Effector CD8-positive, alpha-beta T cell (primary cell): ENCODE measurements around the gene NCKAP5.

ENCODE experiments used
- DNase-seq: peaks from one replicate; lab custom pipeline; 2025; lab: John Stamatoyannopoulos, UW
- total RNA-seq, 4 experiments: gene quantifications; one replicate each; lab custom pipeline; 2026; lab: John Stamatoyannopoulos, UW

NCKAP5 gene
- 0 to 0.09 (median 0) reads per million in 4 experiments for total RNA-seq

DNA sequence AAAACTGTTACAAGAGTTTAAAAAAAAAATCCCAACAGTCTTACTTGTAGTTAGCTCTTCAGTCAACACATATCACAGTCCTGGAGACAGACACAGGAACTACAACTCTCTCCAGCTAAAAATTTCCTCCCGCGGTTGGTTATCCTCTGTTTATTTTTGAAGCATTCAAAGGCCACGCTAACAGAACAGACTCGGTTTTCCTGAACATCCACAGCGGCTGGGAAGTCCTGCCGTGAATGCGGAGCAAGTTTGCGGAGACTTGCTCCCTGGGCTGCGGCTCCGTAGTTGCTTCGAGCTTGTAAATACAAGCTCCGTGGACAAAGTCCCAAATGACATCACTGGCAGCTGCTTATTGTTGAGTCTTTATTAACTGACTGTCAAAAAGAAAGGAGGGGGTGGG is at the start of gene NCKAP5:
Gene NCKAP5 (minus strand): TSS at position 292 of the 400 bp plus-strand sequence. CDS start 50,937 bp downstream, outside the sequence.
- DNase-seq: no peak

- DNase-seq: no peak
Observed at GRCh38 chr2:133609664-133610063, 41.4 kb upstream of the NCKAP5 start.

DNA sequence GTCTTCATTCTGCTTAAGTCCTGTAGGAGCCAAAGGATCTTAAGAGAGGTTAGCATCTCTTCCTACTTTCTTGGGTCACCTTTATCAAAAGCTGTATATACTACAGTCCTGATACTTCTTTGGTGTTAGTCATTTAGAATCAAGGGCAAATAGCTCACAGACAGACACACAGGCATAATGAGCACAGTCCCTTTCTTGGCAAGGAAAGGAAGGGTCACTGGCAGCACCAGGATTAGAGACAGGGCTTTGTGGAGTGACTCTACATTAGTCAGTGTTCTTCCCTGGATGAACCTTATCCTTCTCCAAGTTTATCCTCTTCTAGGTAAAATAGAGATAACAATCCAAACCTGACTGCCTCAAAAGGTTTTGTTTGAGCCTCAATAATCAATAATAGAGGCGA is 40.0 kb upstream of the NCKAP5 start:
- DNase-seq: no peak

DNA sequence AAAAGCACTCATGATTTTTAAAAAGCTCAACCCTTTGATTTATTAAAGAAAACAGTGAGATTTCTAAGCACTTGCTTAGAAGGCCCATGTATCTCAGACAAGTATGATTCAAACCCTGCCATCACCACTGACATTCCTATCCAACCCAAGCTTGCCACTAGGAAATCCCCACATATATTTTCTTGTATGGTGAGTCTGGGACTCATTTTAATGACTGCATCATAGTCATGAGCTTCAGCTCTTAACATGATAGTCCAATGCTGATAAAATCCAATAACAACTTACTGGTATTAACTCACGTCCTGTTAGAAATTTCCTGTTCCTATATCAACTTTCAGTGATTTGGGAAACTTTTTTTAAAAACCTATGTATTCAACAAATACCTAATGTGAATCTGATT is 39.4 kb upstream of the NCKAP5 start:
- no peak for DNase-seq

DNA sequence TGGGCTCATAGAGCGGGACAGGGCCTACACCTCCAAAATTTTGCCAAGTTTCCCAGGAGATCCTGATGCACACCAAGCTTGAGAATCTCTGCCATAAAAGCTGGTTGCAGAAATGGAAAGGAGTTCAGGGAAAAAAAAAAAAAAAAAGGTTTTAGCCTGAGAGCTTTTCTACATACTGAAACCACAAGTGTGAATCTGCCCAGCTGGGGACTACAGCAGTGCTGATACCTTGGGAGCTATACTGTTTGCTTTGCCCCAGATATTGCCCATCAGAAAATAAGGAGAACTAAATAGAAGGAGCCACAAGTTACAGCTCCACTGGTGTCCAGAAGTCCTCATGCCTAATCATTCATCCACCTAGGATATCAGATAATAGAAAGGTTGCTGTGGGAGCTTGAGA is 38.4 kb upstream of the NCKAP5 start:
- no peak for DNase-seq

- DNase-seq: no peak
Observed at GRCh38 chr2:133605766-133606137, 37.5 kb upstream of the NCKAP5 start.

- DNase-seq: no peak
Observed at GRCh38 chr2:133605011-133605765, 36.9 kb upstream of the NCKAP5 start.

DNA sequence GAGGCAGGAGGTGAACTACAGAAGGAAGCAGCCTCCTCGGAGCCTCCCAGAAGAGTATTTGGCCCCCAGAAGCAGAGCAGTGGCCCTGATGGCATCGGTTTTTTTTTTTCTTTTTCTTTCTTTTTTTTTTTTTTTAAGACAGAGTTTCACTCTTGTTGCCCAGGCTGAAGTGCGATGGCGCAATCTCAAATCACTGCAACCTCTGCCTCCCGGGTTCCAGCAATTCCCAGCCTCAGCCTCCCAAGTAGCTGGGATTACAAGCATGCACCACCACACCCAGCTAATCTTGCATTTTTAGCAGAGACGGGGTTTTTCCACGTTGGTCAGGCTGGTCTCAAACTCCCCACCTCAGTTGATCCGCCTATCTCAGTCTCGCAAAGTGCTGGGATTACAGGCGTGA is 34.8 kb upstream of the NCKAP5 start:
- DNase-seq: no peak

DNA sequence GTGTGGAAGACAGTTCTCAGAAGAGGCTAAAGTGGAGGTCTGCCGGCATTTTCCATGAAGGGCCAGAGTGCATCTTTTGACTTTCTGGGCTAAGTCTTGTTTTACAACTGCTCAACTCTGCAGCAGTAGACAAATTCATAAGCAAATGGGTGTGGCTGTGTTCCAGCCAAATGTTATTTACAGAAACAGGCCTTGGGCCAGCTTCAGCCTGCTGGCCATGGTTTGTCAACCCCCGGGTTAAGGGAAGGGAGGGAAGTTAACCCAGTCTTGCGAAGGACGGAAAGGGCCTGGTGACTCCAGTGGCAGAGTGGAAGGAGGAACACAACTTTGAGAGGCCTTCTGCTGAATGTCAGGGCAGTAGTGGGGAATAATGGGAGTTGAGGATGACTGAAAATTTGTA is 34.3 kb upstream of the NCKAP5 start:
- DNase-seq: no peak

DNA sequence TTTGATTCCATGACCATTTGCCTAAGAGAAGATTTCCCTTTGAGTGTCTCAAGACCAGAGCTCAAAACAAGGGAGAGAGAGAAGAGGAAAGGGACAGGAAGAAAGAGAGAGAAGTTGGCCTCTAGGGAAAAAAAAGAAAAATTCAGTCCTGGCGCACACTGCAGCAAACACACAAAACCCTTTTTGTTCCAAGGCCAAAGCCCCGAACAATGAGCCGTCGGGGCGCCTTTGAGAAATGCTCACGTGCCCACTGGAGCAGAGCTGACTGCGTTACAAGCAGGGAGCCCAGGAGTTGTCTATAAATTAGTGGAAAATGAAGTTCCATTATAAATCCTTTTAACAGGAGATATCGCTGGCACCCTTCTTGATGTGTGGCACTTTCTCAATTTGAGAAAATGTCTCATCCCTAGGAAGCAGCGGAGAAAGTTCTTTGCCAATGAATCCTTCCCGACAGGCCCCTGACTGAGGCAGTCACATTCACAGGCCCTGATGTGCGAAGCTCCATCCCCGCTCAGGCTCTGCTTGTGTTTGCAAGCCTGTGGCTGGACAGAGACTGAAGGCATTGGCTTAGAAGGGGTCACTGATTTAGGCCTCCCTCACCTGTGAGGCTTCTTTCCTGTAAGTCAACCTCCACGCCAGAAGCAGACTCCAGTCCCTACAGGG is 32.1 kb upstream of the NCKAP5 start:
- no peak for DNase-seq

DNA sequence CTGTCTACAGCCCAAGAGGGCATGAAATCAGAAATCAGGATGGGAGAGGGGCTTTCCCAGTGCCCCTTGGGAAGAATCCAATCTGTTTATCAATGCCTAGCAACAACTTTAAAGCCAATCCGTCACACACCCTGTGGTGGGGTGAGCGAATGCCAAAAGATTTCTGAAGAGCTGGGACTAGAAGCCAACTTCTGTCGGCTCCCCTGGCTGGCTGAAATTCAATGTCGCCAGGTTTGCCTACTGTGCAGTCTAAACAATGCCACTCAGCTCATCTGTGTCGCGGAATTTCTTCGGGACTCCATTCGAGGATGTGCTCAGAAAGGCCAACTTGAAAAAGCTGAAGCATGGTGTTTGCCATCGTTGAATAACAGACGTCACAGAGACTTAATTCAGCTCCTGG is 31.5 kb upstream of the NCKAP5 start:
- no peak for DNase-seq

- DNase-seq: no peak
Observed at GRCh38 chr2:133599211-133599803, 31.0 kb upstream of the NCKAP5 start.

GRCh38 chr2:133598769-133599168 is 30.5 kb upstream of the NCKAP5 start:
- DNase-seq: no peak

DNA sequence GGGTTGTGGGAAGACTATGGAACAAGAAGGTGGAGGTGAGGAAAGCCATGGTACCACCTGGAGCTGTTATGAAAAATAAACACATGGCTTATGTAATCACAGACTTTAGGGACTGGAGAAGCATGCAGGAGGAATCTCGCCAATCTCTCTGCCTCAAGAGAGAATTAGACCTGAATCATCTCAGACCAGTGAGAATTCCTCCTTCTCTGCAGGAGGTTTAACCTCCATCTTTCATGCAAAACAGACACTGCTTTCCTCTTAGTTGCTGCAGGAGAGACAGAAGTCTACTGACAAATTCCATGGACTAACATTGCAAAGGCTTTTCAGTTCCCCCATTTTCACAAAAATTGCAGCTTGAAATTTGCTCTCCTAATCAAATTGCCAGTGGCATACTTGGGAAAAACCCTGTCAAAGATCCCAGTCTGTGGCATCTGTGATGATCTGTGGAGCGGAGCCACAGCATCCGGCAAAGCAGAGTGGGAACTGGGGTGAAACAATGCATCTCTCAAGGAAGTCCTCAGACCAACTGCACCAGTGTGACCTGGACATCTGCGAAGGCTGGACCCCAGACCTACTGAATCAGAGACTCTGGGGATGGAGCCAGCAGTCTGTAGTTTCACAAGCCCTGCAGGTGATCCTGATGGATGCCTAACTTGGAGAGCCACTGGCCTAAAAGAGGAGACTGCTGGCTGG is 28.6 kb upstream of the NCKAP5 start:
- no peak for DNase-seq

DNA sequence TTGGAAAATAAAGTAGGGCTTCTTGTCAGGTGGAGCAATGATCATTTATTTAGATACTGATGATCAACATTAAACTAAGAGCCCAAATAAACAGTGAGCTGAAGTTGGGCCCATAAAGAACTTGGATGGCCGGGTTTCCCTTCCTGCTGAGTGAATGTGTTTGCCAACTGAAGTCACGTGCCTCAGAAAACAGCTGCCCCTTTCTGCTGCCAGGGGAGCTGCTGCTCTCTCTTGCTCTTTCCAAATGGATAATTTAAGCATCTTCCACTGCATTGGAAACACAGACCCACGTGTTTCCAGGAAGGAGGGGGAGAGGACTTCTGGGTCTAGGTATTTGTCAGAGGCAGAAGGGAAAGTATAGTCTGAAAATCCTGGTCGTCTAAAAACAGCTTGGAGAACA is 22.9 kb upstream of the NCKAP5 start:
- no peak for DNase-seq

DNA sequence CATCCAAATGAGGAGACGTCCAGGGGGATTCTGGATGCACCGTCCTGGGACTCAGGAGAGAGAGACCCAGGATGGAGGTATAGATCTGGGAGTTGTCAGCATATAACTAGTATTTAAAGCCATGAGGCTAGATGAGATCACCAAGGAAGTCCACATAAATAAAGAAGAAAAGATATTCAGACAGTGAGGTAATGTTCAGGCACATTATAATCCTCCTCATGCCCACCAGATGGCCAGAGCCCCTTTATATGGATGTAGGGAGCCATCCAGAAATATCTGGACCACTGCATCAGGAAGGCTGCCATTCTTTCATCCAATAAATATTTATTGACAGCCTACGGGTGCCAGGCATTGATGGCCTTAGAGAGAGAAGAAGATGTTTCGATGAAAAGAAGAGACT is 21.2 kb upstream of the NCKAP5 start:
- no peak for DNase-seq

- no peak for DNase-seq
Observed at GRCh38 chr2:133588144-133588543, 19.9 kb upstream of the NCKAP5 start.

GRCh38 chr2:133586978-133587377 is 18.7 kb upstream of the NCKAP5 start:
- no peak for DNase-seq

DNA sequence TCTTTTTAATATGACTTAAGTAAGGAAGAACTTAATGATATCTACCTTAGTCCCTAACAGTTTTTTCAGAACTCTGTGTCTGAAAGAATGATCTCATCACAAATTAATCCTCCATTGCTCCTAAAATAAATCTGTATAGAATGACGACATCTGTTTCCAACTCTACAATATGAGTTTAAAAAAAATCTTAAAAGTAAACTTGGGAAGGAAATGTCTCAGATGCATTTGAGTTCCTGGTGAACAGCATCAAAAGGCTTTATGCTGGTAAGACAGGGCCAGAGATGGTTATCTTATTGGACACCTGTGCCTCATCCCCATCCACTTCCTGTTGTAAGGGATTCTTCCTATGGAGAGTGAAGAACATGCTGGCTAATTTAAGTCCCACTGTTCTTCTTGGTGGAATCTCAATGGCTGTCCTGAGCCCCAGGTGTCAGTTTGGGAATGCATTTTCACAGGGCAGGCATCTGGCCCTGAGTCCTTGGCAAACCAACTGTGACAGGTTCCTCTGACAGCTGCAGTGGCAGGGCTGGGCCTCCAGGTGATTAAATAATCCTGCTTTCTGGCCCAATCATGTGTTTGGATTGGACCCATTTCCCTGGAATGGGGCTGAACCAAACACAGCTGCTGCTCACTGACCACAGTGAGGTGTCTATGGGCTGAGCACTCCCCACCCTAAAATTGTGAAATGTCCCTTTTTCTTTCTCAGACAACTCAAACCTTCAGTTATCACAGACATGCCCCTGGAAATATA is 12.9 kb upstream of the NCKAP5 start:
- DNase-seq: no peak

- DNase-seq: no peak
Observed at GRCh38 chr2:133579274-133579673, 11.0 kb upstream of the NCKAP5 start.

DNA sequence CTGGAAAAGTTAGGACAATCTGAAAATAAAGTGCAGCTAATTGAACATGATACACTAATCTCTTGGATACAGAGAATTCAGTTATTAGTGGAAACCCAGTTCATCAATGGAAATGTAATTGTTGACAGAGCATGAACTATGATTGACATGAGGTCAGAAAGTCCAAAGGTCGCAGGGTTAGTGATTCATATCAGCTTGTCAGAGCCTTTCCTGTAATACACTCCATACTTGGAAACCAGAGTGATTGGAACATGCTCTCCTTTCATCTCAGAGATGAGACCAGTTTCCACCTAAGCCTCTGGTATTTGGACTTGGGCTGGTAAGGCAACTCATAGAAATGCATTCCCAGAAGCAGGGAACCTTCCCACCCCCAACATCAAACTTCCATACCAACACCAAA is 8.5 kb upstream of the NCKAP5 start:
- DNase-seq: no peak

- DNase-seq: no peak
Observed at GRCh38 chr2:133574620-133575019, 6.4 kb upstream of the NCKAP5 start.
